Activated naive CD4-positive, alpha-beta T cell treated with Interleukin-2 at 50 U/mL for 16 hours (primary cell): Measurements from ENCODE around the gene DUSP7.

Experiments
- DNase-seq: peaks from one replicate; pipeline ENCODE4 v3.0.0-alpha.2; 2020

The DUSP7 gene

DNA sequence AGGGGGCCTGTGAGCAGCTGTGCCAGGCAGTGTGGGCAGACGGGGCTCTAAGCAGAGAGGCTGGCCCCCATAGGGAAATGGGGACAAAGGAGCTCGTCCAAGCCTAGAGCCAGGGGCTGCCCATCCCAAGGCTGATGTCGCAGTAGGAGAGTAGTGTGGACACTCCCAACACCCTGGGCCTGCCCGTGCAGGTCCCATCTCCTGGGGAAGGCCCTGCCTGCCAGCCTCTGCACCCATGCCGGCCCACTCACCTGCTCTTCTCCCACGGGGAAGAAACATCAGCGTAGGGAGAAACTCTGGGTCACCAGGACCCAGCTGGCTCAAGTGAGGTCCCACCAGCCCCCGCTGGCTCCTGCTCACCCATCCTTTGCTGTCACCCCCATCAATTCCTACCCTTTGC, 10.7 kb upstream of the DUSP7 start:
- DNase-seq, result no peak

DNA sequence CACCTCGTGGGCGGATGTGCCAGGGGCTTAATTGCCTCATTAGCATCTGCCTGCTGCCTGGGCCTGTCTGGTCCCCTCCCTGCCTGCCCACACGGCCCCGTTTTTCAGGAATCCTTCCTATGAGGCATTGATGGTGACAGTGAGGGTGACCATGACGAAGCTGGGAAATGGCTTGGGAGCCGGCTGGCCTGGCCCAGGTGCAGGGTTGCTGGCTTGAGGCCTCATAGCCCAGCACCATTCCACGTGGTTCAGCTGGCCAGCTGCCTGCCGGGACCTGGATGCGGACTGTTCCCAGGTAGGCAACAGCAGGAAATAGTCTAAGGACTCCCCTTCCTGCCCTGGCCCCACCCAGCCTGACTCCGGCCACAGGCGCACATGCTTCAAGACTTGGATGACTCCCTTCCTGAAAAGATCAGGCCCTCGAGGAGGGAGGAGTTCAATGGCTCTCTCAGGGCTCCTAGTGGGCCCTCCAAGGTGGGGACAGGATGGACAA, 8.9 kb upstream of the DUSP7 start:
- DNase-seq, result no peak

DNA sequence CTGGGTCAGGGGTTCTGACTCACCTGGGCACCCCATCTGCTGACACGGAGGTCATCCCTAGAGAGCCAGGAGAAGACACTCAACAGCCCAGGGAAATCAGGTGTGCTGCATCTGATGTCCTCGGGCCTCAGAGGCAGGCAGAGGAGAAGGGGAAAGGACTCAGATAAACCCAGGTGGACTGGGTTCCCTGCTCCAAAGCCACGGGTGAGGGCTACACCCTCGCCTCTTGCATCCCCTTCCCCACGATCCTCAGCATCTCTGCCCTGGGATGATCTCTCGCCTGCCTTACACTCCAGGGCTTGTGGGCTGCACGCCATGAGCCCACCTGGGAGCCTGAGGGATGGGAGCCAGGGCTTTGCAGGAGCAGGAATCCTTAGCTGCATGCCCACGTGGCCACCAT, 8.2 kb upstream of the DUSP7 start:
- DNase-seq, result no peak

DNA sequence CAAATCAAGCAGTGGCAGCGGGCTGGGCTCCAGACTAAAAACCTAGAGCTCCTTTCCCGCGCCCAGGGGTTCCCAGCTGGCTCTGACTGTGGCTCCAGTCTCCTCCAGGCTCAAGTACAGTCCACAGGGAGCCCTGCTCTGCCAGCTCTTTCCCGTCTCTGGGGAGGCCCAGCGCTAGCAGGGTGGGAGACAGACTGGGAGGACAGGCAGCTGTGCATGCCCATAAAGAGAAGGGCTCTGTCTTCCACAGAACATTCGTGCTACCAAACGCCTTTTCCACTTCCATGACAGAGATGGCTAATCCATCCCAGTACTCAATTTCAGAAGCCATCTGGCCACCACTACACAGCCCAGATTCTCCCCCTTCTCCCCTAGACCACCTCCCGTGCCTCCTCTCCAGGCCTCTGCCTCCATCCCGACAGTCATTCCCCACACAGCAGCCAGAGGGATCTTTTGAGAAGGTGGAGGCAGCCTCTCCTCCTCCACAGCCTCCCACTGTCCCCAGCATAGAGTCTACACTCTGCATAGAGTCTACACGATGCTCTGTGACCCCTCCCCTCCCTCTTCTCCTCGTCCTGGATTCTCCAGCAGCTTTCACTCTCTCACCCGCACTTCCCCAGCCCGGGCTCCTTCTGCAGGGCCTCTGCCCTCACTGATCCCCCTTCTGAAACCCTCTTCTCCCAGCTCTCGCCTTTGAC, 6.8 kb upstream of the DUSP7 start:
- DNase-seq, result no peak

DNA sequence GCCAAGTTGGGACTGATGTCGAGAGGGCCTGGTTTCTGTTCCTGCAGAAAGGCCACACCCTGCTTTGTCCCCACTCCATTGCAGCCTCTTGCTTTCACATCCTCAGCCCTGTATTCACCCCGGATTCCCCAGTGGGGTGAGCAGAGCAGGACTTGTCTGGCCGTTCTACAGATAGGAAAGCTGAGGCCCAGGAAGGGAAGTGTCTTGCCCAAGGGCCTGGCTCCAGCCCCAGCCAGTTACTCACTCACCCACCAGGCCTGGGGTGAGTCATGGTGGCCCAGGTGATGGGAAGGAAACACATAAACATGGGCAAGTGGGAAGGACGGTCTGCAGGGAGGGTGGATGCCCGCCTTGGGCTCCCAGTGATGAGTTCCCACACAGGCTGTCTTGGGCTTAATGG, 6.1 kb upstream of the DUSP7 start:
- DNase-seq, result no peak

DNA sequence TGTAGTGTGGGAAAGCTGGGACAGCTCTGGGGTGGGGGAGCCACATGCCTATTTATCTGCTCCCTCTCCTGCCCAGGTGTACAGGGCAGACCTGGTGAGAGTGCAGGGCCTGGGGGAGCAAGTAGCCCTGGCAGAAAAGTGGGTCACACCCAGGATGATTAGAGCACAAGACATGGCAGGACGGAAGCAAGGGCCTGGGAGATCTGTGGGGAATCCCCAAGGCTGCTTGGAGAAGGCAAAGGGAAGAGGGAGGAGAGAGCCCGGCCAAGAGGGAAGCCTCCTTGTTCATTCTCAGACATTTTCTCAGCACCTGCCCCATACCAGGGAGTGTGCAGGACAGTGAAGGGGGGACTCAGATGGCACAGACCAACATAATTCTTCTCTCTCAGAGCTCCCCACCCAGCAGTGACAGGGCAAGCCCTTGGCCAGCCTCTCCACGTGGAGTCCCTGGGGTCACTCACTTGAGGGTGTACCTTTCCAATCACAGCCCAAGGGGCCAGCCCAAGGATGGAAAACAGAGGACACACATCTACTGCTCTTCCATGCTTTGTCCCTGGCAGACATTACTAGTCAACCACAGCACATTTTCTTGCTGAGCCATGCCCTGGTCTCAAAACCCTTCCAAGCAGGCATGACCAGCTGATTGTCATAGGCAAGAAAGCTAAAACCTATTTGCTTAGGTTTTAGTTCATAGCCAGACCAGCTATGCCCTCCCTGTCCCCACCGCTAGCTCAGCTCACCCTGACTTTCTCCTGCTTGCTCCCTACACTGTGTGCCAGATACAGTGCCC, 4.9 kb upstream of the DUSP7 start:
- DNase-seq, result no peak

DNA sequence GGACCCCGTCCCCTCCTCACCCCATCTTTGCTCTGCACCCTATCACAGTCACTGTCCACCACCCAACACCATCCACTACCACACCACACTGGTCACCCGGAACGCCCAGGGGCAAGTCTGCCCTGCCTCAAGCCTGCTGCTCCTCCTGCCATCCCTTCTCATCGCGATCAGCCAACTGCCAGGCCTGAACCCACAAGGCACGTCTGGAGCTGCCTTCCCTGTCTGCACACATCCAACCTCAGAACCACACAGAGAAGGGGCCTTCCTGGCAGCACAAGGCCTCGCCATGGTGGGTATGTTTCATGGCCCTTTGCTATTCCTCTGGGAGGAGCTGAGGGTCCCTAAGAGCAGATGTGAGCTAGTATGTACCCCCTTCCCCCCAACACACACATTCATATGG, 3.4 kb upstream of the DUSP7 start:
- DNase-seq, result no peak

DNA sequence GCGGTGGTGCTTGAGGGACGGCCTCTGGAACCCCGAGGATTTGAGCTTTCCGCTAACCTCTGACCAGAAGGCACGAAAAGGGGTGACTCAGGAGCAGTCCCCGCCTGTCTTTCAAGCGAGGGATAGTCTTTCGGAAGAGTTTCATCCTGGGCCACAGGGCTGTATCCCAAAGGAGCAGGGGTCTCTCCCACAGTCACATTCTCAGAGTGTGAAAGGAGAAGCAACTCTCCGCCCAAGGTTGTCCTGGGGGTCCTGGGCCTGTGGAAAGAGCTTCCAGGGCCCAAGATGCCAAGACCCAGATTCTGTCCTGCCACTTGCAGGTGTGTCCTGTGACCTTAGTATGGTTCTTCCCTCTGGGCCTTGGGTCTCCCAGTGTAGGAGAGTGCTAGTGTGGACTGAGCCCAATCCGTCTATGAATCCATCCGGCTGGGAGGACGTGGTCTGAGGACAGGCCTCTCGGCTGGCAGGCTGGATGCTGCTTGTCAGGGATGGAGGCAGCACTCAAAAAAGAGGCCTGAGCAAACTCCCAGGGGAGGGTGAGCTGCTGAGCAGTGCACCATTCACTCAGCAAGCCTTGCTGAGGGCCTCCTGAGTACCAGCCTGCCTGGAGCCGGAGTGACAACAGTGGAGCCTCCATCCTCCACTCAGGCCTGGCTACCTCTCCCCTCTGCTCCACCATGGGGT, 1.6 kb upstream of the DUSP7 start:
- no peak for DNase-seq

DNA sequence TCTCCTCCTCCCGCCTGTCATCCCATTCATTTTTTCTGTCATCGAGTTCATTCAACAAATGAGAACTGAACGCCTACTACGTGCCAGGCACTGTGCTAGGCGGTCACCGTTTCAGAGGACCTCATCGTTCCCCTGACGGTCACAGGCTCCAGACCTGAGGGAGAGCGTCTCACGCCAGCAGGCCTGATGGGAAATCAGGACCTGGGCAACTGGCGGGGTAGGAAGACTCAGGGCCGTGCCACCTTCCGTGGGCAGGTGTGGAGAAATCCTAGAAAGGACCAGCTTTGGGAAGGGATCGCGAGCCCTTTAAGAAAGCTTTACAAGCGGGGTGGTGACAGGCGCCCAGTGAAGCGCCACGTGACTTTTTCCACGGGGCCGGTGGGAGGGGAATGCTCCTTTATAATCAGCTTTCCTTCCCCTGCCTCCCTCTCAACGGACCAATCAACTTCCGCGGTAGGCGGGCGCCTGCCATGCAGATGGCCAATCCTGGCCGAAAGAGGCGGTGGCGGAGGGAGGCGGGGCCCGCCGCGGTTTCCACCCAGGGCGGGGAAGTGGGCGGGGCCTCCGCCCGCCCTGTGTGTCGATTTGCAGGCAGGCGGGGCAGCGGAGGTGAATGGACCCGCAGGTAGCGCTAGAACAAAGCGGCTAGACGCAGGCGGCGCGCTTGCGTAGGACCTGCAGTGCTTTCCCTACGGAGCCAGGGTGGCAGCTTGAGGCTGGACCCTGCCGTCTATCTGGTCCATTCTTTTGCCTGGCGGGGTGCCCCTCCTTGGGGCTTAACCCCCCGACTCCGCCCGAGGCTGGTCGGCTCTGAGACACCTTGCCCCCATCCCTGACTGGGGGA, 819 bp upstream of the DUSP7 start:
- DNase-seq, result peak; percentile 100

DNA sequence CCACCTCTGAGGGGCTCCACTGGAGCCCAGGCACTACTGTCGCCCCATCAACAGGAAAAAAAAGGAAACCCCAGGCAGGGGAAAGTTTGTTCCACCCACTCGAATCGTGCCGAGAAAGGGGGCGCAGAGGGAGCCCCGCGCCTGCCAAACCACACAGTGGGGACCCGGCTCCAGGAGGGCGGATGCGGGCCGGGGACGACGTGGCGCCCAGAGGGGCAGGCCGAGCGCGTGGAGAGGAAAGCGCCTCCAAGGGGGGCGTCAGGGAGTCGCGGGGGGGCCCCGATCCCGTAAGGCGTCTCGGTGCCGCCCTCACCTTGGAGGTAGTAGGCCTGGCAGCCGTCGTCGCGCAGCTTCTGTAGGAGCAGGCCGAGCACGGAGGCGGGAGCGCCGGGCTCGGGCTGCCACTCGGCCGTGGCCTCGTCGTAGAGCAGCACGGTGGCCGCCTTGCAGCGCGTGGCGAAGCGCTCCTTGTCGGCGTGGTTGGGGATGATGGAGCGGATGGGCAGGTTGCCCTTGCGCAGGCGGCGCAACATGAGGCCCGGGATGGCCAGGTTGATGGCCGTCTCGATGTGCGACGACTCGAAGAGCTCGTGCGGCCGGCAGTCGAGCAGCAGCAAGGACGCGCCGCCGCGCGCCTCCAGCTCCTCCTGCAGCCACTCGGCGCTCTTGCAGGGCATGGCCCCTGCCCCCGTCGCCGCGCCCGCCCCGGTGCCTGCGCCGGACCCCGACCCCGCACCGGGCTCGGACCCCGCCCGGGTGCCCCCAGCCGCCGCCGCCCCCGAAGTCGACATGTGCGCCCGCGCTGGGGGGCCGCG, 627 bp downstream of the DUSP7 start:
- DNase-seq, result peak; percentile 54

DNA sequence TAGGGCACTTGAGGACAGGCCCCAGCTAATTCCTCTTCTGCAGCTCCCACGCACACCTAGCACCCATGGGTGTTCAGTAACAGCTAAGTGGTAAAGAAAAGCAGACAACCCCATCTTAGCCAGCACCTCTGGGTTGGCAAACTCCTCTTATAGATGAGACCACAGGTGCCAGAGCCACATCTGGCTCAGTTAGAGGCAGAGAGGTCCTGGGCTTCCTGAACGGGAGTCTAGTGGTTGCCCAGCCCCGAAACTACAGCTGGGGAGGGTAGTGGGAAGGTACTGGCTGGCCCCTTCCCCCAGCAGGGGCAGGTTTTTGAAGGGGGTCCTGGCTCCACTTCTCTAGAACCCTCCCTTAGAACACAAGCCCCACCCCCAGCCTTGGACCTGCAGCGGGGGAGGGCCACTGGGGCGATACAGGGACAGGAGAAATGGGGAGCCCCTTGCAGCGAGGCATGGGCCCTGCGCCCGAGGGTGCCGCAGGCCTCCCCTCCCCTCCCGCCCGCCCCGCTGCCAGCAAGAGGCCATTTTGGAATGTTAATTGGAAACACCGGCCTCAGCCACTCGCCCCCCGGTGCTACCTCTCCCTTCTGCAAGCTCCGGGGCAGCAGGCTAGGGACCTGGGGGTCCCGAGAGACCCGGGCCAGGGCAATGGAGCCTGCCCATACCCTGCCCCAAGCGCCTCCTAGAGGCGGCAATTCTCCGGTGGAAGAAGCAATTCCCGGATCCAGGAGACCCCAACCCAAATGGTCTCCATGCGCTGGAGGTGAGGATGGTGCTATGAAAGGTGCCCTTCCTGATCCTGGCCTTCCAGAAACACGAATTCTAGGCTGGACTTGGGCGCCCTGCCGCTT, 1.5 kb downstream of the DUSP7 start:
- DNase-seq, result peak; percentile 32

DNA sequence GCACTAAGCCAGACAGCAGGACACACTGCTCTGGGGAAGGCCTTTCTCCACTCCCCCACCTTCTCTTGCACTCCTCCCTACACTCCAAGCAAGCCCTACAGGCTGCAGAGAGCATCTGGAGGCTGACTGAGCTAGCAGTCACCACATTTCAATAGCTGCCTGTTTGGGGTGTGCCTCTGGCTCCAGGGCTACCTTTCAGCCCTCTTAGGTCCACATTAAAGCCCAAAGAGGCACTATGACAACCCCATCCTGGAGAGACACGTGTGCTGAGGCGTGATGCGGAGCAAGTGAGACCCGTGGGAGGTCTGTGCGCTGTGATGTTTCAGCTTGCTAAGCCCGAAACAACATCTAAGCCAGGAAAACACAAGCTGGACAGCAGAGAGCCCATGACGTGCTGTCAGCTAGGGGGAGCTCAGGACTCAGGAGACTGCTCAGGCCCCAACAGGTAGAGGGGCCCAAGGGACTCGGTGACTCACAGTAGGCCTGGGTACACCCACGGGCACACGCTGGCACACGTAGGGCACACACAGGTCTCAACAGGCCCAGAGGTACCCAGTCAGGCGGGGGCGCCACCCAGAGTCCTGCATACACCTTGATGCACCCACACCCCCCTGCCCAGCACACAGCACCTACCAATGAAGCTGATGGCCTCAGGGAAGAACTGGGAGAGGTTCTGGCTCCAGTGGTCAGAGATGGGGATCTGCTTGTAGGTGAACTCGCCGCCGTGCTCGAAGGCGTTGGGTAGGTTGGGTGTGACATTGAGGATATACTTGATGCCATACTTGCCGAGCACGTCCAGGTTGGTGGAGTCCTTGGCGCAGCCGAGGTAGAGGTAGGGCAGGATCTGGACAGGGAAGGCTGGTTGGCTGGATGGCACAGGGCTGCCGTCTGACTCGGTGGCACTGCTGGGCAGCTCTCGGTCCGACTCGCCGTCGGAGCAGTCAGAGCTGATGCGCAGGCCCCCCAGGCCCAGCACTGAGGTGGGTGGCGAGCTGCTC, 2.8 kb downstream of the DUSP7 start:
- DNase-seq, result peak; percentile 58

DNA sequence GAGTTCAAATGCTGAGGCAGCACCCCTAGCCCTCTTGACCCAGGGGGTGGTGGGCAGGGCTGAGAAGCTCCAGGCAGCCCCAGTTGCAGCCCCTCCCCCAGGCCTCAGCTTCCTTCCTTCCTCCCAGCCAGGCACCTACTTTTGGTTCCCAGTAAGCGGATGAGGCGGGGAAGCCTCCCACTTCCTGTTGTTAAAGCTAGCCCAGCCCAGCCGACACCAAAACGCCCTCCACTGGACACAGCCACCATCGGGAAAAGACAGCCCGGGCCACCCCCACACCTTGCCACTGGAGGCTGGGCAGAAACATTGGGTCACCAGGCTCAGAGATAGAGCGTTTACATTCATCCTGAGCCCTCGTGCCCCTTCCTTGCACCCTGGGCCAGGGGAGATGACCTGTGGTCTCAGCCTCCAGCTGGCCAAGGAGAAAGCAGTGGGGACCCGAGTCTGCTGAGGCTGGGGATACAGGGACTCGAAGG, 3.5 kb downstream of the DUSP7 start:
- peak; percentile 43 for DNase-seq

DNA sequence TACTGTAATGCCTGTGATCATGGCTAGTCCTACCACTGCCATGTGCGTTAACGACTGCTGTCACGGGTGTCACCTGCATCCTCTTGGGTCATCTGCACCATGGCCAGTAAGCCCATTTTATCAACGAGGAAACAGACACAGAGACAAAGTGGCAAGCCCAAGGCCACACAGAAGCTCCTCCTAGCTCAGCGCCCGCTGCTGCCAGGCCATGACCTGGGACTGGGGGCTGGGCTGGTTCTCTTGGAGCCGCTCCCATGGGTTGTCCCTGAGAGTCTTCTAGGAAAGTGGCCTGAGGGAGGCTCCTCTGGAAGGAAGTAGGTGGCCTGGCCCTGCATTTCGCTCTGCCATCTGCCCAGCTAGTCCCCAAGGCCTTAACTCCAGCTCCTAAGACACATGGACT, 4.9 kb downstream of the DUSP7 start:
- no peak for DNase-seq

DNA sequence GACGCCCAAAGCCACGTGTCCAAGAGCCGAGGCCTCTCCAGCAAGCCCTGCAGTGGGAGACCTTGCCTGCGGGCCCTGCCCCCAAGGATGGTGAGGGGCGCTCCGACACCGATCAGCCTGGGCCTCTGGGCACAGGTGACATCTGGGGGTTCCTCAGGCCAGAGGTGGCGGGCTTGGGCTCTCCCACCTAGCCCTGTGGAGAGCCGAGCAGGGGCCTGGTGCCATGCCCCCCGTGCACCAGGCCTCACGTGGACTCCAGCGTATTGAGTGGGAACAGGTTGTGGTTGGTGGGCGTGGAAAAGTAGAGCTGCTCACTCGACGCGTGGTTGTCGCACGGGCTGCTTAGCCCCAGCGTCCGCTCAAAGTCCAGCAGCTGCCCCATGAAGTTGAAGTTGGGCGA, 5.8 kb downstream of the DUSP7 start:
- DNase-seq, result no peak

DNA sequence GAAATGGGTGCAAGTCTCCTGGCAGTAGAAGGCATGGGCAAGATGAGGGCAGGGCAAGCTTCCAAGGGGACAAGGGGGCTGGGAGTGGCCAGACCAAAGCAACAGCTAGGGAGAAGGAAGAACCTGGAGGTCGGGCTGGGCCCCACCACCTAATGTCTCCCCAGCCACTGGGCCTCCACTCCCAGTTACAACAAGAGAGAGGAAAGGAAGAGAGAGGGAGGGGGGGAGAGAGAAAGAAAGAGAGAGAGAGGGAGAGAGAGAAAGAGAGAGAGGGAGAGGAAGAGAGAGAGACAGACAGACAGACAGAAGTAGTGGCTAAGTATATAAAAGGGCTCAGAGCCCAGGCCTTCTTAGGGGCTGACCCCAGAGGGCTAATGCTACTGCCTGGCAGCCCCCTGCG, 6.9 kb downstream of the DUSP7 start:
- no peak for DNase-seq

DNA sequence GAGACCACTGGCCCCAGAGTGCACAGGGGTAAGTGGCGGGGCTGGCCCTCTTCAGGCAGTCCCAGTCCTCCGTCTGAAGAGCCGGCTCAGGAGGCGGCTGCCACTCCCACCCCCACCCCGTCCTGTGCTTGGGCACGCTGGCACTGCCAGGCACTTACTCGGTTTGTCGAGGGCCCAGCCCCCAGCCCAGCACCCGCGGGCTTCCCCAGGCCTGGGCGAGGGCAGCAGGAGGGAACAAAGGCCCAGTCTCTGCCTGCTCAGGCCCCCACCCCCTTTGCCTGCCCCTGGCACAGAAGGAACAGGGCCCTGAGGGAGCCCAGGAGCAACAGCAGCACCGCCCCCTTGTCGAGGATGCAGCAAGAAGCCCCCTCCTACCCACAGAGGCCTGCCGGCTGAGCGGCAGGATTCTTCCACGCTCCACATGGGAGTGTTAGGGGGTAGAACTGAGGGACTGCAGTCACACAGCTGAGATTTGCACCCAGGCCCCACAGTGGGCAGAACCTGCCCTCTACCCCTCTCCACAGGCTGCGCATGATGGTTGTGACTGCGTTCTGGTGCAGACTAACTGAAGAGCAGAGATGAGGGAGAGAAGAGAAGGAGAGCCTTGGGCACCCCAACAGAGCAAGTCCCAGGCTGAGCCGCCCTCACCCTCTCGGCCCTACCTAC, 8.9 kb downstream of the DUSP7 start:
- DNase-seq, result no peak

DNA sequence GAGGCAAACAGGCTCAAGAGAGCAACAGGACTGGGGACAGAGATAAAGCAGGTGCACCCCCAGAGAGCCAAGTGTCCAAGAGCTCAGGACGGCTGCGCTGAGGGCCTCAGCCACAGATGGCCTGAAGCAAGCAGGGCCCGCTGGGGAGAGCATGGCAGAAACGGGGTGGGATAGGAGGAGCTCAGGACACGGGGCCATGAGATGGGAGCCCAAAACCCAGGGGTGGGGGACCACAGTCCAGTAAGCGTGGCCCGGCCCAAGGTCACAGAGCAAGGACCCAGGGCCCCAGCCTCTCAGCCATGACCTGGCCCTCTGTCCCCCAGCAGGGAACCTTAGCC, 9.5 kb downstream of the DUSP7 start:
- no peak for DNase-seq
